DND-41 (cell line): ENCODE measurements around the gene NFASC.

Experiments used
- ATAC-seq: fragments of 200-7000 bp; cut with Tn5 transposase; 3 replicates; pipeline ENCODE4 v1.9.1; 2021; ENCODE audit warnings: low read depth; ENCODE audit not compliant: insufficient read depth
- DNase-seq: peaks from one replicate; pipeline ENCODE4 v3.0.0-alpha.2; 2020
- H2AFZ ChIP-seq: 2 replicates; pipeline ENCODE4 v1.6.0; 2012; ENCODE audit warnings: low read depth, low read length
- H3K27ac ChIP-seq: 2 replicates; pipeline ENCODE4 v1.5.1; 2012; ENCODE audit warnings: low read length, inconsistent platforms
- H3K27me3 ChIP-seq: fragments of 200-600 bp; sonication (generic); 2 replicates; pipeline ENCODE4 v1.6.0; 2012; ENCODE audit warnings: low read length, mild to moderate bottlenecking, inconsistent platforms; ENCODE audit not compliant: insufficient read depth, poor library complexity
- H3K36me3 ChIP-seq: 2 replicates; pipeline ENCODE4 v1.5.1; 2012; ENCODE audit warnings: low read length, inconsistent platforms; ENCODE audit not compliant: insufficient read depth
- H3K4me1 ChIP-seq: 2 replicates; pipeline ENCODE4 v1.5.1; 2012; ENCODE audit warnings: mild to moderate bottlenecking, low read length; ENCODE audit not compliant: insufficient read depth
- H3K4me2 ChIP-seq: 2 replicates; pipeline ENCODE4 v1.6.0; 2012; ENCODE audit warnings: mild to moderate bottlenecking, moderate library complexity, low read length, inconsistent platforms; ENCODE audit not compliant: insufficient read depth
- H3K4me3 ChIP-seq, 2 experiments: fragments of 200-600 bp in 1 of 2; shearing (Covaris generic) in 1 of 2; 2 replicates each; pipeline ENCODE4 v1.5.1; 2012 to 2016; ENCODE audit warnings: inconsistent platforms in 2 of 2, low read length in 2 of 2, mild to moderate bottlenecking in 2 of 2, low read depth in 1 of 2, moderate library complexity in 1 of 2
- H3K79me2 ChIP-seq: 2 replicates; pipeline ENCODE4 v1.6.0; 2012; ENCODE audit warnings: low read length, inconsistent platforms; ENCODE audit not compliant: insufficient read depth
- H3K9ac ChIP-seq: 2 replicates; pipeline ENCODE4 v1.6.0; 2012; ENCODE audit warnings: low read depth, mild to moderate bottlenecking, inconsistent platforms, low read length, moderate library complexity
- H3K9me3 ChIP-seq: 2 replicates; pipeline ENCODE4 v1.5.1; 2012; ENCODE audit warnings: low read length, moderate library complexity, mild to moderate bottlenecking, inconsistent platforms; ENCODE audit not compliant: insufficient read depth, severe bottlenecking
- H4K20me1 ChIP-seq: 2 replicates; pipeline ENCODE4 v1.6.0; 2012; ENCODE audit warnings: low read length; ENCODE audit not compliant: insufficient read depth
- EZH2 ChIP-seq: IDR thresholded peaks from 3 replicates; pipeline ENCODE4 v1.6.1; 2012; ENCODE audit warnings: borderline replicate concordance, low read depth, mild to moderate bottlenecking, moderate library complexity, low read length, inconsistent platforms; ENCODE audit not compliant: severe bottlenecking
- TF ChIP-seq, protein P1 (sequence below): IDR thresholded peaks from 2 replicates; pipeline ENCODE4 v1.5.1; 2012; ENCODE audit warnings: borderline replicate concordance, low read length, moderate library complexity, mild to moderate bottlenecking; ENCODE audit not compliant: poor library complexity, severe bottlenecking; ENCODE audit errors: extremely low read depth

Gene NFASC

DNA sequence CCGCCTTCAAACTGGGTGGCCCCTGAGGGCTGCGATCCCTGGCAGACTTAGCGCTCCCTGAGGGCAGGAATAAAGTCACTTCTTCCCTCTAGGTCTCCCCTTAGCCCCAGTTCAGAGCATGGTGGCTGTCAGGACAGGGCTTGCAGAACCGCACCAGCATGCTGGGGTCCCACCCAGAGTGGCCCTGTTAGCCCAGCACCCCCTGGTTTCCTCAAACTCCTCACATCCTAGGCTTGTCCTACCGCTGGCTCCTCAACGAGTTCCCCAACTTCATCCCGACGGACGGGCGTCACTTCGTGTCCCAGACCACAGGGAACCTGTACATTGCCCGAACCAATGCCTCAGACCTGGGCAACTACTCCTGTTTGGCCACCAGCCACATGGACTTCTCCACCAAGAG is 188.2 kb downstream of the NFASC start:
- TF ChIP-seq, protein P1, sequence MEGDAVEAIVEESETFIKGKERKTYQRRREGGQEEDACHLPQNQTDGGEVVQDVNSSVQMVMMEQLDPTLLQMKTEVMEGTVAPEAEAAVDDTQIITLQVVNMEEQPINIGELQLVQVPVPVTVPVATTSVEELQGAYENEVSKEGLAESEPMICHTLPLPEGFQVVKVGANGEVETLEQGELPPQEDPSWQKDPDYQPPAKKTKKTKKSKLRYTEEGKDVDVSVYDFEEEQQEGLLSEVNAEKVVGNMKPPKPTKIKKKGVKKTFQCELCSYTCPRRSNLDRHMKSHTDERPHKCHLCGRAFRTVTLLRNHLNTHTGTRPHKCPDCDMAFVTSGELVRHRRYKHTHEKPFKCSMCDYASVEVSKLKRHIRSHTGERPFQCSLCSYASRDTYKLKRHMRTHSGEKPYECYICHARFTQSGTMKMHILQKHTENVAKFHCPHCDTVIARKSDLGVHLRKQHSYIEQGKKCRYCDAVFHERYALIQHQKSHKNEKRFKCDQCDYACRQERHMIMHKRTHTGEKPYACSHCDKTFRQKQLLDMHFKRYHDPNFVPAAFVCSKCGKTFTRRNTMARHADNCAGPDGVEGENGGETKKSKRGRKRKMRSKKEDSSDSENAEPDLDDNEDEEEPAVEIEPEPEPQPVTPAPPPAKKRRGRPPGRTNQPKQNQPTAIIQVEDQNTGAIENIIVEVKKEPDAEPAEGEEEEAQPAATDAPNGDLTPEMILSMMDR: no peak
- no peak for TF ChIP-seq EZH2
- H3K27me3 ChIP-seq: peaks cover 9% of the 10 kb centered on the region

DNA sequence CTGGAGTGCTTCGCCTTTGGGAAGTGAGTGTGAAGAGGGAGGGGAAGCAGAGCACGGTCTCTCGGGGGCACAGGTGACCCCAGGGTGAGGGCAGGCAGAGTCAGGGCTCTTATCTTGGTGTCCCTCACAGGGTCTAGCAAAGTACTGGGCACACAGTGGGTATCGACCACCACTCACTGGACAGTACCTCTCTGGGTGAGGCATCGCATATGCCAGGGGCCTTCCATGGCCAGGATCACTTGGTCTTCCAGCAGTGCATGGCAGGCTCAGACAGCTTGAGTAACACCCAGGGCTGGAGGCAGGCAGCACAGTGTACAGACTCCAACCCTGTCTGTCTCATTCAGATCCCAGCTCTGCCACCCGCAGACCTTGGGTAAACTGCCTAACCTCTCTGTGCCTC is 189.0 kb downstream of the NFASC start:
- Histone ChIP-seq H3K27me3 (peaks cover 4% of the 10 kb centered on the region), H3K79me2 (no peaks in the 10 kb centered on the region), H3K36me3 (no peaks in the 10 kb centered on the region), H3K9me3 (no peaks in the 10 kb centered on the region), H3K27ac (no peak overlapping the region), H3K4me1 (peaks cover 4% of the 10 kb centered on the region), H4K20me1 (peaks cover 5% of the 10 kb centered on the region), H2AFZ (no peak overlapping the region), H3K4me3 (no peak overlapping the region), H3K4me2 (no peak overlapping the region), H3K9ac (no peak overlapping the region)
- ATAC-seq (no peak), DNase-seq (no peak)
- TF ChIP-seq, protein P1: no peak
- TF ChIP-seq EZH2: no peak

More for the DNA sequence above, 188.2 kb downstream of the NFASC start:
- Histone ChIP-seq H3K4me3 (no peak overlapping the region), H3K9ac (no peak overlapping the region), H3K27ac (no peak overlapping the region), H3K36me3 (no peaks in the 10 kb centered on the region), H3K4me2 (no peak overlapping the region), H3K4me1 (peaks cover 4% of the 10 kb centered on the region), H4K20me1 (peaks cover 5% of the 10 kb centered on the region), H3K79me2 (no peaks in the 10 kb centered on the region), H3K9me3 (no peaks in the 10 kb centered on the region), H2AFZ (no peak overlapping the region)
- no peak for ATAC-seq
- no peak for DNase-seq

DNA sequence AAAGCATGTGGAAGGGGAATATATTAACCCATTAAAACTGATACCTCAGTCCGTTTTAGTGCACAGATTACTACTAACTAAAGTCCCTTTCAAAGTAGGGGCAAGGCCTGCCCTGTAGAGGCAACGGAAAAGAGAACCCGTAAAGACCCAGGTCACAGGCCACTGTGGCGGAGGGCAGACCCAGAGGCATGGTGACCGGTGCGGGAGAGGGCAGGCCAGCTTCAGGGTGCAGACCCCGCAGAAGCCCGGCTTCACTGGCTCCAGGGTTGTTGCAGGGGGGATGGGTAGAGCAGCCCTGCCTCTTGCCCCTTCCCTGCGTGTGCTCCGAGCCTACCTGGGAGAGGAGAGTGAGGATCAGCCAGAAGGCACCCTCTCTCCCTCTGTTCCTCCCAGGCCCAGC is 190.1 kb downstream of the NFASC start:
- Histone ChIP-seq H3K9me3 (no peaks in the 10 kb centered on the region), H4K20me1 (peaks cover 2% of the 10 kb centered on the region), H3K9ac (no peak overlapping the region), H3K4me1 (peaks cover 4% of the 10 kb centered on the region), H3K27ac (no peak overlapping the region), H3K36me3 (no peaks in the 10 kb centered on the region), H3K4me2 (no peak overlapping the region), H3K27me3 (no peaks in the 10 kb centered on the region), H3K79me2 (no peaks in the 10 kb centered on the region), H2AFZ (no peak overlapping the region), H3K4me3 (no peak overlapping the region)
- DNase-seq (no peak), ATAC-seq (no peak)
- no peak for TF ChIP-seq EZH2
- TF ChIP-seq, protein P1: no peak

DNA sequence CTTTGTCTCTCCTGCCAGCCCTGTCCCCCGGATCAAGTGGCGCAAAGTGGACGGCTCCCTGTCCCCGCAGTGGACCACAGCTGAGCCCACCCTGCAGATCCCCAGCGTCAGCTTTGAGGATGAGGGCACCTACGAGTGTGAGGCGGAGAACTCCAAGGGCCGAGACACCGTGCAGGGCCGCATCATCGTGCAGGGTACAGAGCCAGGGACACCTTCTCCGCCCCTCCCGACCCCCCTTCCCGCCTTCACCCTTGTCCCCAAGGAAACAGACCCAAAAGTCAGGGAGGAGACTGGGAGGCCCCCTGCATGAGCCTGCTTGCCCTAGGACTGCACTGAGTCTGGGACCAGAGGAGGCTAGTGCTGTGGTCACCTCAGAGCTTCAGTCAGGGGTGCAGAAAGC is 190.6 kb downstream of the NFASC start:
- H3K4me1 ChIP-seq: peaks cover 4% of the 10 kb centered on the region
- no peak overlapping the region for H3K4me3 ChIP-seq
- no peaks in the 10 kb centered on the region for H3K9me3 ChIP-seq
- H3K79me2 ChIP-seq: no peaks in the 10 kb centered on the region
- no peak overlapping the region for H3K9ac ChIP-seq
- ATAC-seq: no peak
- no peaks in the 10 kb centered on the region for H3K27me3 ChIP-seq
- H4K20me1 ChIP-seq: peaks cover 2% of the 10 kb centered on the region
- H2AFZ ChIP-seq: peak overlapping the region; percentile 76; the same call in 1 of the 2 replicates
- H3K36me3 ChIP-seq: no peaks in the 10 kb centered on the region
- H3K27ac ChIP-seq: no peak overlapping the region
- TF ChIP-seq EZH2: no peak
- TF ChIP-seq, protein P1: no peak
- no peak for DNase-seq
- no peak overlapping the region for H3K4me2 ChIP-seq
